ENCODE measurements around the gene ADARB1. TPM values are rescaled to one million over a fixed set of nuclear protein-coding genes. Genes with fewer than 3 reads are reported as not detected.

The ADARB1 gene
- total RNA-seq, 2 experiments from 2014 or later, result 27.5 to 28.6 TPM

GRCh38 chr21:45146306-45146705, 71.9 kb downstream of the ADARB1 start:
- no peaks in the 10 kb centered on the region for H3K27me3 ChIP-seq (ENCODE audit: control insufficient read depth in 1 of 2, insufficient read depth in 2 of 2, low read length in 2 of 2)
- no peaks in the 10 kb centered on the region for H3K9me3 ChIP-seq (ENCODE audit: control insufficient read depth in 1 of 2, insufficient read depth in 1 of 2, low read length in 2 of 2)
- H3K9me3 Mint-ChIP-seq, result no peaks in the 10 kb centered on the region
- CTCF ChIA-PET, result interaction anchor here (0.9 kb wide), 2 partner anchors 8 to 18 kb away, joined by 3 read pairs; no protein-coding TSS in a partner anchor
- POLR2A ChIA-PET, result no interaction called here
- no peak for TF ChIP-seq CTCF (IDR thresholded peaks at IDR 0.05)
- intact Hi-C loops (cut with DNase I, micrococcal nuclease), result no loop called here
- no peak overlapping the region for H3K4me3 Mint-ChIP-seq
- ATAC-seq (ENCODE audit: poor library complexity), result no peak
- no peaks in the 10 kb centered on the region for H3K27me3 Mint-ChIP-seq
- DNase-seq, result no peak
- no peak overlapping the region for H3K4me3 ChIP-seq (ENCODE audit: low read length)
- no peak overlapping the region for H3K27ac Mint-ChIP-seq
- peaks cover 7% of the 10 kb centered on the region for H3K4me1 Mint-ChIP-seq (ENCODE audit: low read depth)
- peaks cover 15% of the 10 kb centered on the region for H3K36me3 ChIP-seq (ENCODE audit: insufficient read depth, low read length)
- peaks cover 54% of the 10 kb centered on the region for H3K36me3 Mint-ChIP-seq (ENCODE audit: low read depth)
- H3K4me1 ChIP-seq (ENCODE audit: insufficient read depth, low read length), result no peaks in the 10 kb centered on the region
- H3K27ac ChIP-seq (ENCODE audit: low read depth in 1 of 2, low read length in 2 of 2), result no peak overlapping the region

DNA sequence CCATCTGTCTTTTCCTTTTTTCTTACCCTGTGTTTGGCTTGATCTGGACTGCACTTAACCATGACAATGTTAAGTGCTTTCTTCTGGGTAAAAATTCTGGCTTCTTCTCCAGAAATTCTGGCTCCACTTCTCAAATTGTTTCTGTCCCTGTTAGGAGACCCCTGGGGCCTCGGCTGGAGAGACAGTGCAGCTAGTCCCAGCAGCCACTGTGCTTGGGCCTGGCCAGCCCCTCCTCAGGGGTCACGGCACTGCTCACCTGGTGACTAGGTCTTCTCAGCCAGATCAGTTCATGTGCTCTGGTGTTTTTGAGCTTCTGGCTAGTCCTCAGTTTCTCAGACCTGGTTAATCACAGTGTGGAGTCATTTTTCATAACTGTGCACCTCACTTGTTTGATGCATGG, 72.4 kb downstream of the ADARB1 start:
- DNase-seq, result no peak
- H3K27me3 ChIP-seq (ENCODE audit: control insufficient read depth in 1 of 2, insufficient read depth in 2 of 2, low read length in 2 of 2), result no peaks in the 10 kb centered on the region
- Mint-ChIP-seq H3K27ac (no peak overlapping the region), H3K9me3 (no peaks in the 10 kb centered on the region), H3K27me3 (no peaks in the 10 kb centered on the region), H3K36me3 (ENCODE audit: low read depth) (peaks cover 54% of the 10 kb centered on the region), H3K4me3 (no peak overlapping the region), H3K4me1 (ENCODE audit: low read depth) (peaks cover 12% of the 10 kb centered on the region)
- H3K4me3 ChIP-seq (ENCODE audit: low read length), result no peak overlapping the region
- H3K27ac ChIP-seq (ENCODE audit: low read depth in 1 of 2, low read length in 2 of 2), result no peak overlapping the region
- ChIA-PET POLR2A (no interaction called here), CTCF (interaction anchor here (0.9 kb wide), 1 partner anchor 8 kb away, joined by 3 read pairs; no protein-coding TSS in a partner anchor)
- peaks cover 15% of the 10 kb centered on the region for H3K36me3 ChIP-seq (ENCODE audit: insufficient read depth, low read length)
- no peaks in the 10 kb centered on the region for H3K9me3 ChIP-seq (ENCODE audit: control insufficient read depth in 1 of 2, insufficient read depth in 1 of 2, low read length in 2 of 2)
- TF ChIP-seq CTCF (IDR thresholded peaks at IDR 0.05), result no peak
- ATAC-seq (ENCODE audit: poor library complexity), result no peak
- H3K4me1 ChIP-seq (ENCODE audit: insufficient read depth, low read length), result peaks cover 4% of the 10 kb centered on the region
- intact Hi-C loops (cut with DNase I, micrococcal nuclease), result no loop called here

- peaks cover 12% of the 10 kb centered on the region for H3K4me1 ChIP-seq (ENCODE audit: insufficient read depth, low read length)
- no peaks in the 10 kb centered on the region for H3K27me3 ChIP-seq (ENCODE audit: control insufficient read depth in 1 of 2, insufficient read depth in 2 of 2, low read length in 2 of 2)
- H3K4me3 Mint-ChIP-seq, result no peak overlapping the region
- no peak for TF ChIP-seq CTCF (IDR thresholded peaks at IDR 0.05)
- no peak overlapping the region for H3K4me3 ChIP-seq (ENCODE audit: low read length)
- ChIA-PET POLR2A (no interaction called here), CTCF (no interaction called here)
- H3K36me3 Mint-ChIP-seq (ENCODE audit: low read depth), result peaks cover 54% of the 10 kb centered on the region
- H3K27ac ChIP-seq (ENCODE audit: low read depth in 1 of 2, low read length in 2 of 2), result no peak overlapping the region
- H3K9me3 Mint-ChIP-seq, result no peaks in the 10 kb centered on the region
- peaks cover 13% of the 10 kb centered on the region for H3K36me3 ChIP-seq (ENCODE audit: insufficient read depth, low read length)
- no peak overlapping the region for H3K27ac Mint-ChIP-seq
- ATAC-seq (ENCODE audit: poor library complexity) (no peak), DNase-seq (no peak)
- H3K9me3 ChIP-seq (ENCODE audit: control insufficient read depth in 1 of 2, insufficient read depth in 1 of 2, low read length in 2 of 2), result no peaks in the 10 kb centered on the region
- H3K27me3 Mint-ChIP-seq, result no peaks in the 10 kb centered on the region
- intact Hi-C loops (cut with DNase I, micrococcal nuclease), result no loop called here
- H3K4me1 Mint-ChIP-seq (ENCODE audit: low read depth), result peaks cover 21% of the 10 kb centered on the region
These were observed 73.3 kb downstream of the ADARB1 start for GRCh38 chr21:45147473-45148315.

Data from CD4-positive, alpha-beta T cell (primary cell).